Islet of Langerhans (tissue), 1 donor: ENCODE measurements around the gene BUB3.

Source experiments
- FAIRE-seq: peaks from one replicate; lab custom pipeline; 2011; peaks lifted over from hg19 to GRCh38; lab: Jason Lieb, UNC

The BUB3 gene

GRCh38 chr10:123205041-123205440 is 50.8 kb downstream of the BUB3 start:
- FAIRE-seq: no peak

- no peak for FAIRE-seq
Observed at GRCh38 chr10:123212063-123212462, 57.9 kb downstream of the BUB3 start.

GRCh38 chr10:123212640-123213039 is 58.4 kb downstream of the BUB3 start:
- FAIRE-seq: no peak

- FAIRE-seq: no peak
Observed at GRCh38 chr10:123213192-123213591, 59.0 kb downstream of the BUB3 start.
